Measurements from ENCODE around the gene ERAP2.

Gene ERAP2

DNA sequence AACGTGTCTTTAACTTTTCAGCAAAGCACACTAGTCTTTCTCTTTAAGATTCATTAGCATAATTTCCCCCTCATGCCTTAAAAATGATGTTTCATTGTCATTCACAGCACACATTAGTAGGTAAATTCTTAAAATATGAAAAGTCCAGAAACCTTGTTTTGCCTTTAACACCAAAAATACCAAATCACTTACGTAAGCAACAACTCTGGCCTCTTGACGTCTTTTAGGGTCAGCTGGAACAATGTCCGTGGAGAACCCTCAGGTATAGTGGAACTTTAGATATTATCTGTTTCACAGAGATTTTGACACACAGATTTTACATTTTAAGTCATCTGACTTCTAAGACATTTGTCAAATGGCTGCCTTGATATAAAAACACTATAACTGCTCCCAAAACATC, 90.5 kb downstream of the ERAP2 start:
- no peak for DNase-seq (ENCODE audit: low spot score)

DNA sequence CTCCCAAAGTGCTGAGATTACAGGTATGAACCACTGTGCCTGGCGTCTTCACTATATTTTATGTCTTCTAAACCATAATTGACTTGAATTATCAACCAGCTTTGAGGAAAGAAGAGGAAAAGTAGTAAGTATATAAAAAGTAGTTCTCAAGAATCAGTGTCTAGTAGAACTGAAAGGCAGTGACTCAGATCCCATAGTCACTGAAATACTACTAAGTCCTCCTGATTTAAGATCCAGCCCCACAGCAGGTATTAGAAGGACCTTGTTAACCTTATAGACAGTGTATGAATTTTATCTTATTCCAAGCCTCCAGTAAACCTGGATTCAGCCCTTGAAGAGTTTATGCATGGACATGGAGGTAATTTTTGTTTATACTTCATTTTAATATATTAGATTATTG, 91.1 kb downstream of the ERAP2 start:
- no peak for DNase-seq (ENCODE audit: low spot score)

DNA sequence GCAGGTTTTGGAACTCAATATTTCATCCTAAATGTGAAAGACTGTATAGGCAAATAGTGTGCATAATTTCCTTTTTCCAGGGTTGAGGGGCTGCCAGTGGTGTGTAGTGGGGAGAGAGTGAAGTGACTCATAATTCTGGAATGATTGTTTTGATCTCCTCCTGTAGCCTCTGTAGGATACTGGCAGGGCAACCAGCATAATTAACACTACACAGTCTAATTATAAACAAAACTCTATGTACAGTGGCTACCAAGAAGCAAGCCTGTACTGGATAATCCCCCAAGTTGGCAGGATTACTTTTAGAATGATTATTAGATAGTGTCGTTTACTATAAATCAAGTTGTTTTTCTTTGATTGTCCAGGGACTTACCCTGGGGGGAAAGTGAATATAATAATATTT, 91.8 kb downstream of the ERAP2 start:
- peak; percentile 26 for DNase-seq (ENCODE audit: low spot score)

- no peak for DNase-seq (ENCODE audit: low spot score)
Observed at GRCh38 chr5:96968614-96969013, 92.3 kb downstream of the ERAP2 start.

Data from GM03348 (cell line).